ENCODE data around the gene SPN.
"Not testable (repeated sequence)": the region's sequence is repeated elsewhere in the genome, so short reads cannot be mapped to it uniquely, and the experiment has no call there.

Gene SPN

DNA sequence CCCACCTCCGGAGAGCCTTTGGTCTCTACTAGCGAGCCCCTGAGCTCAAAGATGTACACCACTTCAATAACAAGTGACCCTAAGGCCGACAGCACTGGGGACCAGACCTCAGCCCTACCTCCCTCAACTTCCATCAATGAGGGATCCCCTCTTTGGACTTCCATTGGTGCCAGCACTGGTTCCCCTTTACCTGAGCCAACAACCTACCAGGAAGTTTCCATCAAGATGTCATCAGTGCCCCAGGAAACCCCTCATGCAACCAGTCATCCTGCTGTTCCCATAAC is 702 bp downstream of the SPN start:
- Histone ChIP-seq H3K4me1 (peaks cover 4% of the 10 kb centered on the region; the same call in 1 of the 2 replicates), H3K4me3 (ENCODE audit: low read depth, low read length) (no peak overlapping the region), H3K9me3 (no peaks in the 10 kb centered on the region), H3K36me3 (no peaks in the 10 kb centered on the region), H3K27me3 (no peaks in the 10 kb centered on the region)
- TF ChIP-seq, protein P1, sequence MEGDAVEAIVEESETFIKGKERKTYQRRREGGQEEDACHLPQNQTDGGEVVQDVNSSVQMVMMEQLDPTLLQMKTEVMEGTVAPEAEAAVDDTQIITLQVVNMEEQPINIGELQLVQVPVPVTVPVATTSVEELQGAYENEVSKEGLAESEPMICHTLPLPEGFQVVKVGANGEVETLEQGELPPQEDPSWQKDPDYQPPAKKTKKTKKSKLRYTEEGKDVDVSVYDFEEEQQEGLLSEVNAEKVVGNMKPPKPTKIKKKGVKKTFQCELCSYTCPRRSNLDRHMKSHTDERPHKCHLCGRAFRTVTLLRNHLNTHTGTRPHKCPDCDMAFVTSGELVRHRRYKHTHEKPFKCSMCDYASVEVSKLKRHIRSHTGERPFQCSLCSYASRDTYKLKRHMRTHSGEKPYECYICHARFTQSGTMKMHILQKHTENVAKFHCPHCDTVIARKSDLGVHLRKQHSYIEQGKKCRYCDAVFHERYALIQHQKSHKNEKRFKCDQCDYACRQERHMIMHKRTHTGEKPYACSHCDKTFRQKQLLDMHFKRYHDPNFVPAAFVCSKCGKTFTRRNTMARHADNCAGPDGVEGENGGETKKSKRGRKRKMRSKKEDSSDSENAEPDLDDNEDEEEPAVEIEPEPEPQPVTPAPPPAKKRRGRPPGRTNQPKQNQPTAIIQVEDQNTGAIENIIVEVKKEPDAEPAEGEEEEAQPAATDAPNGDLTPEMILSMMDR (IDR thresholded peaks at IDR 0.05; ENCODE audit: low read depth, low read length), result no peak
- DNase-seq, result no peak

DNA sequence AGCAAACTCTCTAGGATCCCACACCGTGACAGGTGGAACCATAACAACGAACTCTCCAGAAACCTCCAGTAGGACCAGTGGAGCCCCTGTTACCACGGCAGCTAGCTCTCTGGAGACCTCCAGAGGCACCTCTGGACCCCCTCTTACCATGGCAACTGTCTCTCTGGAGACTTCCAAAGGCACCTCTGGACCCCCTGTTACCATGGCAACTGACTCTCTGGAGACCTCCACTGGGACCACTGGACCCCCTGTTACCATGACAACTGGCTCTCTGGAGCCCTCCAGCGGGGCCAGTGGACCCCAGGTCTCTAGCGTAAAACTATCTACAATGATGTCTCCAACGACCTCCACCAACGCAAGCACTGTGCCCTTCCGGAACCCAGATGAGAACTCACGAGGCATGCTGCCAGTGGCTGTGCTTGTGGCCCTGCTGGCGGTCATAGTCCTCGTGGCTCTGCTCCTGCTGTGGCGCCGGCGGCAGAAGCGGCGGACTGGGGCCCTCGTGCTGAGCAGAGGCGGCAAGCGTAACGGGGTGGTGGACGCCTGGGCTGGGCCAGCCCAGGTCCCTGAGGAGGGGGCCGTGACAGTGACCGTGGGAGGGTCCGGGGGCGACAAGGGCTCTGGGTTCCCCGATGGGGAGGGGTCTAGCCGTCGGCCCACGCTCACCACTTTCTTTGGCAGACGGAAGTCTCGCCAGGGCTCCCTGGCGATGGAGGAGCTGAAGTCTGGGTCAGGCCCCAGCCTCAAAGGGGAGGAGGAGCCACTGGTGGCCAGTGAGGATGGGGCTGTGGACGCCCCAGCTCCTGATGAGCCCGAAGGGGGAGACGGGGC is 1.3 kb downstream of the SPN start:
- H3K9me3 ChIP-seq, result no peaks in the 10 kb centered on the region
- peaks cover 4% of the 10 kb centered on the region; the same call in 1 of the 2 replicates for H3K4me1 ChIP-seq
- no peaks in the 10 kb centered on the region for H3K27me3 ChIP-seq
- no peaks in the 10 kb centered on the region for H3K36me3 ChIP-seq
- TF ChIP-seq, protein P1 (IDR thresholded peaks at IDR 0.05; ENCODE audit: low read depth, low read length), result no peak
- DNase-seq, result no peak
- no peak overlapping the region for H3K4me3 ChIP-seq (ENCODE audit: low read depth, low read length)

DNA sequence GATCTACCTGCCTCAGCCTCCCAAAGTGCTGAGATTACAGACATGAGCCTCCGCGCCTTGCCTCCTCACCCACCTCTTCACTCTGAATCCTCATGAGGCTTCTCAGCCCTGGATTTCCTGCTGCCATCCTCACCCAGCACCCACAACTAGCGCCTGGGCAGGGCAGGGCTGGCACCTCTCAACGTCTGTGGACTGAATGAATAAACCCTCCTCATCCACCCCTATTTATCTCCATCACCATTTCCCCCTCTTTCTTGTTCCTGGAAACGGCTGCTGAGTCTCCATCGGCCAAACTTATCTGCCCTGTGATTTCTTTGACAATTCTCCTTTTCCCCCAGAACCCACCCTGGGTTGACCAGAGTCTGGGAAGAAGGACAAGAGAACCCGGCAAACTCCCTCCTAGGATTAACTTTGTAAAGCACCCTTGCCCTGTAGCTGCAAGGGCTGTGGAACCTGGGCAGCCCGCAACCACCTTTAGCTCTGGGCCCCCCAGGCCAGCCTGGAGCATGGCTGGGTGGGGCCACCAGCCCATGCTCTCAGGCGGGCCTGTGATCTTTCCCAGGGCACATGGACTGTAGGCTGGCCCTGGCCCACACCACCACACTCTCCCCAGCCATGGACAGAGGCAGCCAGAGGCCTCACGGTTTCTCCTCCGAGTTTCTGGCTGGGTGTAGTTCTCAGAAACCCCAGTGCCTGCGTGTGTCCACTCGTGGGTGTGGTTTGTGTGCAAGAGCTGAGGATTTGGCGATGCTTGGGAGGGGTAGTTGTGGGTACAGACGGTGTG is 2.4 kb downstream of the SPN start:
- no peaks in the 10 kb centered on the region for H3K36me3 ChIP-seq
- peaks cover 4% of the 10 kb centered on the region; the same call in 1 of the 2 replicates for H3K4me1 ChIP-seq
- TF ChIP-seq, protein P1 (IDR thresholded peaks at IDR 0.05; ENCODE audit: low read depth, low read length), result no peak
- no peaks in the 10 kb centered on the region for H3K9me3 ChIP-seq
- no peak overlapping the region for H3K4me3 ChIP-seq (ENCODE audit: low read depth, low read length)
- H3K27me3 ChIP-seq, result no peaks in the 10 kb centered on the region
- no peak for DNase-seq

DNA sequence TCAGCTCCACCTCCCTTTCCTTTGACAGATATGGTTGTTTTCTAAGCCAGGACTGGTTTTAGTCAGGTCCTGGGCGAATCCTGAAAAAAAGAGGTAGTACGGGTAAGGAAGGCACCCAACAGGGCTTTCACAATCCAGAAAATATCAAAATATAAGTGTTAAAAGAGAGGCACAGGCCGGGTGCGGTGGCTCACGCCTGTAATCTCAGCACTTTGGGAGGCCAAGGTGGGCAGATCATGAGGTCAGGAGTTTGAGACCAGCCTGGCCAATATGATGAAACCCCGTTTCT is 4.2 kb downstream of the SPN start:
- H3K36me3 ChIP-seq; H3K9me3 ChIP-seq; H3K4me1 ChIP-seq; H3K4me3 ChIP-seq (ENCODE audit: low read depth, low read length); DNase-seq; H3K27me3 ChIP-seq: not testable (repeated sequence)

DNA sequence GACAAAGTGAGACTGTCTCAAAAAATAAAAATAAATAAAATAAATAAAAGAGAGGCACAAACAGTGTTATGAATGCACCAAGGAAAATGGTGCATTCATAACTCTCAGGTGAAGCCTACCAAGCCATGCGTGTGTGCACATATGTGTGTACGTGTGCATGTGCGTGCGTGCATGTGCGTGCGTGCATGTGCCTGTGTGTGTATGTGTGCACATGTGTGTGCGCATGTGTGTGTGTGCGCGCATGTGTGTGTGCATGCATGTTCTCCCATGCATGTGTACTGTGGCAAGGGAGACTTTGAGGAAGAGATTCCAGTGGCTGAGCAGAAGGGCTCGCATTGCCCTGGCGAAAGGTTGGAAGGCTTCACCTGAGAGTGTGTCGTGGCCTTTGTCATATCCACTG is 4.7 kb downstream of the SPN start:
- no peak for DNase-seq
- no peaks in the 10 kb centered on the region for H3K27me3 ChIP-seq

DNA sequence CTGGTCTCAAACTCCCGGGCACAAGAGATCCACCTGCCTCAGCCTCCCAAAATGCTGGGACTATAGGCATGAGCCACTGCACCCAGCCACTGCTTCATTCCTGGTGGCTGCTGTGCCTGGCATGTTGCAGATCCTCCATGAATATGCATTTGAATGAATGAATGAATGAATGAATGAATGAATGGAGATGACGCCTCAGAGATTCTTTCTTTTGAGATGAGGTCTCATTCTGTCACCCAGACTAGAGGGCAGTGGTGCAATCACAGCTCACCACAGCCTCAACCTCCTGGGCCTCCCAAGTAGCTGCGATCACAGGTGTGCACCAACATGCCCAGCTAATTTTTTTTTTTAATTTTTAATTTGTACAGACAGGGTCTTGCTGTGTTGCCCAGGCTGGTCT is 5.2 kb downstream of the SPN start:
- DNase-seq, result no peak
- H3K27me3 ChIP-seq, result no peaks in the 10 kb centered on the region
- no peaks in the 10 kb centered on the region for H3K36me3 ChIP-seq
- peaks cover 4% of the 10 kb centered on the region; the same call in 1 of the 2 replicates for H3K4me1 ChIP-seq
- TF ChIP-seq, protein P1 (IDR thresholded peaks at IDR 0.05; ENCODE audit: low read depth, low read length), result no peak
- H3K4me3 ChIP-seq (ENCODE audit: low read depth, low read length), result no peak overlapping the region
- no peaks in the 10 kb centered on the region for H3K9me3 ChIP-seq

More for the DNA sequence above, 4.7 kb downstream of the SPN start:
- TF ChIP-seq, protein P1 (IDR thresholded peaks at IDR 0.05; ENCODE audit: low read depth, low read length), result no peak
- peaks cover 4% of the 10 kb centered on the region; the same call in 1 of the 2 replicates for H3K4me1 ChIP-seq
- H3K4me3 ChIP-seq (ENCODE audit: low read depth, low read length), result no peak overlapping the region
- no peaks in the 10 kb centered on the region for H3K9me3 ChIP-seq
- no peaks in the 10 kb centered on the region for H3K36me3 ChIP-seq
